GM21529 (cell line): Measurements from ENCODE around the gene CHRND.

Source experiments
- ATAC-seq: cut with Tn5 transposase; IDR thresholded peaks from one replicate; pipeline ENCODE4 v1.9.1; 2021; ENCODE audit not compliant: unreplicated experiment

The CHRND gene

DNA sequence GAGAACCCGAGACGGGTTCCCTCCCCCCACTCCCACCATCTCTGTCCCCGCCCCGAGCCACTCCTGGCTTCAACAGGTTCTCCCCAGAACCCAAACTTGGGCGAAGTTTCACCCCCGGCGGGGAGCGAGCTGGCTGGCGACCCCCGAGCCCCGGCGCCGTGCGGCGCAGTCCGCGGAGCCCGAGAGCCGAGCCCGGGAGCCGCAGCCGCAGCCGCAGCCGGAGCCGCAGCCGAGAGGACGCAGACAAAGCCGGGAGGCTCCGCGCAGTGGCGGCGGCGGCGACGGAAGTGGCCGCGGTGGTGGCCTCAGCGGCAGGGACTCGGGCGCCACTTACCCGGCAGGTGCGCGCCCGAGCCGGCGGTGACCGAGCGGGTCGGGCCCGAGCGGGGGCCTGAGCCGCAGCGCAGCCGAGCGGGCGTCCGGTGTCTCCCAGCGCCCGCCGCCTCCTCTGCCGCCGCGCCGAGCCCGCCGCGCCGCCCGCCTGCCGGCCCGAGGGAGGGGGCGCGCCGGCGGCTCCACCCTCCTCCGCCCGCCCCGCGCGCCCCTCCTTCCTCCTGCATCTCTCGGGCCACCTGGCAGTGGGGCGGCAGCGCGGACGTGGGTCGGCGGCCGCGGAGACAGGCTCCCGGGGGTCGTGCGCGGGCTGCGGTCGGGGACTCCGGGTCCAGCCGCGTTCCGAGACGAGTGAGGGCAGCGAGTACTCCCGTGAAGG is 38.4 kb upstream of the CHRND start, which contains the start of gene ECEL1:
Gene ECEL1 (minus strand): TSS at position 450 of the 712 bp plus-strand sequence. CDS start 1,181 bp downstream, outside the sequence.
- ATAC-seq = no peak

DNA sequence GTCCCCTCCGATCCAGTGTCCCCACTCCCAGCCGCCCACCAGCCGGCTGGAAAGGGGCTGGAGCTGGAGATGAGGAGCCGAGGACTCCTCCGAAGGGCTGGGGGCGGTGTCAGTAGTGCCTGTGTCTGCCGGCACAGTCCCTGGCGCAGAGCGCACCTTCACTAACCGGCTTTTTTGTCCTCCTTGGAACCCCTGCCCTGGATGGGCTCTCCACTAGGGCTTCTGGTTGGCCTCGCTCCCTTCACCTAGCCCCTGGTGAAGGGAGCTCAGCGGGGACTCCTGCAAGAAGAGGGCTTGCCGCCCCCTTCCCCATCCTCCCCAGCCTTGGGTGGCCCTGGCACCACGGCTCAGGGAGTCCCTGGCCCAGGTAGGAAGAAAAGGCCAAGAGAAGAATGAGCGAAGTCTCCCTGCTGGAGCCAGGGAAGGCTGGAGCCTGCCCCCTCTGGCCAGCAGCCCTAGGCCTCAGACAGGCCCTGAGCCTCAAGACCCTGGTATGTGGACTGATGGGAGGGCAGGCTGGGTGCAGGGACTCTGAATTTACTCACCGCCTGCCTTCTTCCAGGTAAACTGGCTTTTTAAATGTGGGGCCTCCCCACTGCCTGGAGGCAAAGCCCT is 37.8 kb upstream of the CHRND start:
- no peak for ATAC-seq

DNA sequence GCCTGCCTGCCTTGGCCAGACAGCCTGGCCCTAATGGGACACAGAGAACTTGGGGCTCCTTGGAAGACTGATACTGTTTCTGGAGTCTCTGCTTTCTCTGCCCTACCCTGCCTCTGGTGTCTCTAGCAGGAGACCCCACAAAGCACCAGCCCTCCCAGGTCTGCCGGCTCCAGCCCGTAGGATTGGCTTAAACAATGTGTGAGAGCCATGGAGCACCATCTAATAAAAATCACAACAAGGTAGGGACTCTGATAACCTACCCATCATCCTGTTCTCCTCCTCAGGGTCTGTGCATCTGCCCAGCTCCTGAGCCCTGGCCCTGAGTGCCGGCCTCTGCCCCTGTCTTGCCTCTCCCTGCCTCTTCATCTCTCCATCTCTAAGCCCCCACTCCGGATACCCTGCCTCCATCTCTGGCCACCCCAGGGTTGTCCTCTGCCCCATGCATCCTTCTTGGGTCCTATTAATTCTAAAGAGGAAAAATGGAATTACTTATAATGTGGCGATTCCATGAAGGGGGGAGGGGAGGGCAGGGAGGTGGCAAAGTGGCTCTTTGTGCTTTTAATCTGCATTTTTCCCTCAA is 37.1 kb upstream of the CHRND start:
- no peak for ATAC-seq

DNA sequence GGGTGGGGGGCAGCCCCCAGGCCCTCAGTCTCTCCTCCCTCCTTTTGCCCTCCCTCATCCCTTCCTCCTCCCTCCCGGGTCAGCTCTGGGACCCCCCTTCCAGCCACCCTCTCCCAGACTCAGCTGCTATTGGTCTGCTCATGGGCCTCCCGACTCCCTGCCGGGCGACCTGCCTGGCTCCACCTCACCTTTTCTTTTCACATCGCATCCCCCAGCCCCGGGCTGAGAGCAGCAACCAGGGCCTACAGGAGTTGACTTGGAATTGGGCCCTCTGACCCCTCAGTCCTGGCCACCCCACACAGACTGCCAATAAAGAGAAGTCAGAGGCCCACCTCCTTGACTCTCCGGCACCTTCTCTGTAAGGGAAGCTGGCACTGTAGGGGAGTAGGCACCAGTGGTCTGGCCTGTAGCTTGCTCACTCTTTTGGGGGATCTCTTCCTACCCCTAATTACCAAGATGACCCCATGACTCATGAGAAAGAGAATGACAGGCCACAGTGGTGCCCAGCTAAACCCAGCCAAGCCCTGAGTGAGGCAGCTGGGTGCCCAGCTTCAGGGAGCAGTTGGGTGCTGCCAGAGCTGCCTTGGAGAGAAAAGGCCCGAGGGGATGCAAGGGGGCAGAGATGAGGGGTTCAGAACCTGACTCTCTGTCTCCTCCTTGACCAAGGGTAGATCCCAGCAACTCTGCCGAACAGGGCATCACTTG is 36.3 kb upstream of the CHRND start:
- no peak for ATAC-seq

DNA sequence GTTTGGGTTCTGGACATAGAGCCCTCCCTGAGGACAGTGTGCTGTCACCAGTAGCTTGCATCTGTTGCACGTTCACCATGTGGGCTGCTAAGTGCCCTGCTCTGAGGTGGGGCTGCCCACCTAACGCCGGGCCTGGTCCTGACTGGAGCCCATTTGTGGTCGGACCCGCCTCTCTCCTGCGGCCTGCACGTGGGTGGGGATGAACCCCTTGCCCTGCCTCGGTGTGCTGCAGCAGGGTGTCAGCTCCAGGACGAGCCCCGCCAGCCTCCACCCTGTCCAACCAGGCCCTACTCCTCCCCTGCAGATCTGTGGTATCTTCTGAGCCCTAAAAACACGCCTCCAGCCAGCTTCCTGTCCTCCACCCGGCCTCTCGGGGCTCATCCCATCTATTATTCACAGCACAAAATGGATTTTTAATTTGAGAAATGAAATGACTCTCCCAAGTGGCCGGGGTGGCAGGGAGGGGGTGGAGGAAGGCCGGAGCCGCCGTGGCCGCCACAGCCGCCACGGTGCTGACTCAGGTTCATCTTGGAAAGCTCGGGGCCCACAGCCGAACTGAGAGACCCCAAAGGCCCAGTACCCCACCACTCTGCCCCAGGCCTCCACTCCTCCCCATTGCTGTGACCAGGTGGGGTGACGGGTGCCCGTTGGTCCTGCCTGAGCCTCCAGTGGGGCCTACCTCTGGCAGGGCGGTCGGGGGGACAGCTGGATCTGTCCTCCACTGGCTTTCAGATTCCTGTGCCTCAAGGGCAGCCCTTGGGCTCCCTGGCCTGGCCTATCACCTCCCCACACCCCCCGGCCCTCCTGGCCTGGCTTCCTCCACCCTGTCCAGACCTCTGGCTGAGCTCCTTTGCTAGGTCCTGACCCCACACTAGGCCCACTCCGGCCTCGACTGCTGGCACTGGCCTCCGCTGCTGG is 35.5 kb upstream of the CHRND start:
- no peak for ATAC-seq

DNA sequence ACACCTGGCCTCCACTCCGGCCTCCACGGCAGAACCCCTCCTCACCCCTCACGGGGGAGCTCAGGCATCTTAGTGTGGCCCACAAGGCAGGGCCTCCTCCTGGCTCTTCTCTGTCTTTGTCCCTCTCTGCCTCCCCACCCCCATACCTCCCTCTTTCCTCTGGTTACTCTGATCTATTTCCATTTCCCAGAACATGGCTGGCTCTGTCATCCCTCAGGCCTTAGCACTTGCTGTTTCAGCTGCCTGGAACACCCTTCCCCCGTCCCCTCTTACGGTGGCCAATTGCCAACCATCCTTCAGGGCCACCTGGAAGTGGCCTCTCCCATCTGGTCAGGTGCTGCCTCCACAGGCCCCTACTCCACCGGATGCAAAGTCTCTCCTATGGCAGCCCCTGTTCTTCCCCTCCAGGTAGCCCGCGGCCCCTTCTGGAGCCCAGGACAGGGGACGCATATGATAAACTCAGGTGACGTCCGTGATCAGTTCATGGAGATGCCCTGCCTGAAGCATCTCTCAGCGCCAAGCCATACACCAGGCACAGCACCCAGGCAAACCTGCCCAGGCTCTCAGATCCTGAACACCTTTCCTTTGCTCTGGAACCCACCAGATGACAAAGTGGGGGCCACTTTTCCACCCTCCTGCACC is 34.7 kb upstream of the CHRND start:
- ATAC-seq = no peak

DNA sequence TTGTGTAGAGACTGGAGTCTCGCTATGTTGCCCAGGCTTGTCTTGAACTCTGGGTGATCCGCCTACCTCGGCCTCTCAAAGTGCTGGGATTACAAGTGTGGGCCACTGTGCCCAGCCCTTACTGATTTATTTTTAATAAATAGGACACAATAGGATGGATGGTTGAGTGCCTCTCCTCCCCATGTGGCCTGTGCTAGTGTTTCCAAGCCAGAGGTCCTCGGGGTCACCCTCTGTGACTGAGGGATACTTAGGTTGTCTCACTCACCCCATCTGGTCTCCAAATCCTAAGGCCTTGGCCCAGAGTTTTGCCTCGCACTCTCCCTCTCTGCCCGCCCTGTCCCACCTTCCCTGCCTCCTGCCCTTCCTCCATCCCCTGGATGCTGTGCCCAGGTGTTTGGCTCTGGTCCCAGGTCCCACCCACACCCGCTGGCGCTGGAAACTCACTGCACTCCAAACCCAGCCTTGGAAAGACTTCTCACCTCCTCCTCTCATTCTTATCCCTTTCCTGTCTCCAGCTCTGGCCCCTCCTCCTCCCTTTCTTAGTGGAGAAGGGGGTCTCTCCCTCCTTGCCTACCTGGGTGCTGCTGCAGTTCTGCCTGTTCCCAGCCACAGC is 33.6 kb upstream of the CHRND start:
- ATAC-seq = no peak

DNA sequence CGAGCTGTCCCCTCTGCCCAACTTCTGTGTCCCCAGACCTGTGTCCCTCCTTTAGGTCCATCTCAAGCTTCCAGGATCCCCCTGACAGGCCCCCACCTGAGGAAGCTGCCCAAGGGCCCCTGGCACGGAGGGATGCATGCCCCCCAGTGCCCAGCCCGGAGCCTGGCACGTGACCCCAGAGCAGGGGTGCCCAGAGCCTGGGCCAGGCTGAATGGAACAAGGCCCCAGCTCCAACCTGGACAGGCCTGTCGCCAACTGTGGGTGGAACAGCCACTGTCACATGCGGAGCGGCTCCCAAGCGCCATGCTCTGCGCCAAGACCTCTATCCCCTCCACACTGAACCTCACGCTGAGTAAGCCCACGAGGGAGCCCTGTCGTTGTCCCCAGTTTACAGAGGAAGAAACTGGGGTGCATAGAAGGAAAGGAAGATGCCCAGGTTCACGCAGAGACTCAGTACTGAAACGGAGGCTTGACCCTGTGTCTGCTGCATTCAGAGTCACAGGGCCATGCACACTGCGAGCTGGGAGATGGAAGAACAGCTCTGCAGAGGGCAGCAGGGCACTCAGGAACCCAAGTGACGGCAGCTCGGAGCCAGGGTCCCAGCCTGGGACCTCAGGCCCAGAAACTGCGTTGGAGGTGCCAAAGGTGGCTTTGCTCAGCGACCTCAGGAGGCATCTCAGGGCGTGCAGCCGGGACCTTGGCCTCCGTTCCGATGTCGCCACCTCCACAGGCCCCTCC is 32.8 kb upstream of the CHRND start:
- ATAC-seq = no peak

DNA sequence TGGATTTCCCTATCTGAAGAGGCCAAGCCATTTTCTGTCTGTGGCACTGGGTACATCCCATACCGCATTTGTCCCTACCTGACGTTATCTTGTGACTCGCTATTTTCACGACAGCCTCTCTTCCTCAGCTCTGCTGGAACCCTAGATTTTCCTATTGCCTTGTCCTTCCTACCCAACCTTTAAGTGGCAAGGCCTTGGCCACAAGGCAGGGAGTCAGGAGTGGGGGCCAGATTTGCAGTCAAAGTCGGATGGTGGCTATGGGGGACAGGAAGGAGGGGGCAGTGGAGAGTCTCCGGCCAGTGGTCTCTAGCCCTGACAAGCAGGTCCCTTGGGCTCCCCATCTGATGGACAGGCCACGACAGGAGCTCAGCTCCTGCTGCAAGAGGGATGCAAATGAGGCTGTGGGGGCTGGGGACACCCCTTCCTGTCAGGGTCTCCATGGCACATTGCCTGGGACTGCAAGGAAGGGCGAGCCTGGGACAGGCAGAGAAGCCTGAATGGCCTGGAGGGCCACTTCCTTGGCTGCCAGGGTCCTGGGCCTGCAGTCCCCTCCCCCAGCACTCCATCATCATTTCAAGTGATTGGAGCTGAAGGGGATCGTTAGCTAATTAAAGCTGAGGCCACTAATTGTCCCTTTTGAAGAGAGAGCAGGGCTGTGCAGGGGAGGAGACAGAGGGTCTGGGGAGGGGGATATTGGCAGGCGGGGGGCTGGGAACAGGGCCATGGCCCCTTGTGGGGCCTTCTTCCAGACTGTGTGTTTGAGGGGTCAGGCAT is 32.1 kb upstream of the CHRND start:
- ATAC-seq = no peak

DNA sequence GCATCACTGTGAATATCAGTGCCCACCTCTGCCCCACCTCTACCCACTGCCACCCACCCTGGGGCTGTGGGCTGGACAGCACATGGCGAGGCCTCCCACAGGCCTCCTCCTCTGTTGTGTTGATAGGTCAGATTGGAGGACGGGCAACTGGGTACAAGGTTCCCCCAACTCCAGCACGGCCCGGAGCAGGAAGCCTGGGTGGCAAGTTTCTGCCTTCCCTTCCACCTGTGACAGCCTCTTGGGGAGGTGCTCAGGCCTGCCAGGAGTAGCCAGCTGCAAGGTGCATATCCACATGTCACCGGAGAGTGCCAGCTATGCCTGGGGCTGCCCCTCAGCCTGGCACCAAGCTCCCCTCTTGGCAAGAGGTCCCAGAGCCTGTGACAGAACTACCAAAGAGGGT is 31.4 kb upstream of the CHRND start:
- ATAC-seq = no peak

DNA sequence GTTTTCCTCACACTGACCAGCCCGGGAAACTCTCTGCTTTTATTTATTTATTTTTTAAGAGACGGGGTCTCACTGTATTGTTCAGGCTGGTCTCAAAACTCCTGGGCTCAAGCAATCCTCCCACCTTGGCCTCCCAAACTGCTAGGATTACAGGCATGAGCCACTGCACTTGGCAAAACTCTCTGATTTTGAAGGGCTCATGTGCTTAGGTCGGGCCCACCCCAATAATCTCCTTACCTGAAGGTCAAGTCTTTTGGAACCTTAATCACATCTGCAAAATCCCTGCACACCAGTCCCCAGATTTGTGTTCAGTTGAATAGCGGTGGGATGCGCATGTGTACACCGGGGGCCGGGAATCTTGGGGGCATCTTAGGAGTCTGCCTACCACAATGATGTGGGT is 30.7 kb upstream of the CHRND start:
- no peak for ATAC-seq

DNA sequence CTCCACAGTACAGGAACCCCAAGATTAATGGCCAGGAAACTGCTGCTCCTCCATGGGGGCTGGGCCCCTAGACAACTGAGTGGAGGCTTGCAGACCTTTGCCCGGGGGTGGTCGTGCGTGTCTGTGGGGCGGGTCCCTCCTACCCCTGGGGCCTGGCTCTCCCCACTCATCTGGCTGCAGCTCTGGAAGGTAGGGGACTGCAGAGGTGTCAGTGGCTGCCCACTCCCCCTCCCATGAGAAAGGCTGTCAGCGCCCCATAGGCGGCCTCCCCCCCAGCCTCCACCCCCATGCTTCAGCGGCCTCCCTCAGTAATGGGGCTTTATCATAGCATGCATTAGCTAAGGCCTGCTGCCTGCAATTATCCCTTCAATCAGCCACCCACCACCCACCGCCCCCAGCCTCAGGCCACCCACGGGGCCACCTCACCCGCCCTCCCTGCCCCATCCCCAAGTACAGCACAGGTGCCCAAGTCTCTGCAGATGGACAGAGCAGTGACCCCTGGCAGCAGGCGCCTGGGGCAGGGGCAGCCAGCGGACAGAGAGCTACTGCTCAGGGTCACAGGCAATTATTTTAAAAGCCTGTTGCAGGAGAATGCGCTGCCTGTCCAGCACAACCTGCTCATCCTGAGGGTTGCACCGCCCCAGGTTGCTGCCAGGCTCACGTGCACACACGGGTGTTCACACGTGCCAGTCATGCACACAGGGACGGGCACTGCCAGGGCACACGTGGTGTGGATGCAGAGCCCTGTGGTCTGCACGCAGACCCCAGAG is 29.3 kb upstream of the CHRND start:
- no peak for ATAC-seq

DNA sequence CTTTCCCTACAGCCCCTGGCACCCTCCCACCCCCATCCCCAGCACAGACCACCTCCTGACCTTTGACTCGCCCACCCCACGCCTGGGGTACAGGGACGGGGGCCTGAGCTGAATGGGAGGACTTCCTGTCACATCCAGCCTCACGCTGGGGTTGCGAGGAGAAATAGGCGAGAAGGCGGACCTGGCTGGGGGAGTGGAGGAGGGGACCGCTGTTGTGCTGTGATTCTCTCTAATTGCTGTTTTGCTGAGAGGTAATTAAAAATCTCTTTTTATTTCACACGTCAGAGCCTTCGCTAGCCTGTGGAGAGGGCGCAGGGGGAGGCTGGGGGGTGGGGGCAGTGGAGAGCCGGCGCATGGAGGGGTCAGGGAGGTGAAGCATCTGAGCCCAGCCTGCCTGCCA is 28.6 kb upstream of the CHRND start:
- ATAC-seq = no peak

DNA sequence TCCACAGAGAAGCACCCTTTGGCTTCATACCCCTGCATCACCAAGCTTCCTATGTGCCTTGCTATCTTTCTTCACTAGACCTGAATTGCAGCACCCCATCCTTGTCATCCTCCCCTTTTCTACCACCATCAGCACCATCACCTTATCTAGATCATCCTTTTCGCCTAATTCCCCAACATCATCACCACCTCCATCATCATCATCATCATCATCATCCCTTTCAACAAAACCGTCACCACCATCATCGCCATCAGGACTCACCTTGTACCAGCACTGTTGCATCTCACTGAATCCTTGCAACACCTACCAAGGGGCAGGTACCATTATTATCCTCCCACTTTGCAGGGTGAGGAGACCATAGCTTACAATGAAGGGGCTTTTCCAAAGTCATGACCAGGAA is 27.5 kb upstream of the CHRND start:
- ATAC-seq = no peak

DNA sequence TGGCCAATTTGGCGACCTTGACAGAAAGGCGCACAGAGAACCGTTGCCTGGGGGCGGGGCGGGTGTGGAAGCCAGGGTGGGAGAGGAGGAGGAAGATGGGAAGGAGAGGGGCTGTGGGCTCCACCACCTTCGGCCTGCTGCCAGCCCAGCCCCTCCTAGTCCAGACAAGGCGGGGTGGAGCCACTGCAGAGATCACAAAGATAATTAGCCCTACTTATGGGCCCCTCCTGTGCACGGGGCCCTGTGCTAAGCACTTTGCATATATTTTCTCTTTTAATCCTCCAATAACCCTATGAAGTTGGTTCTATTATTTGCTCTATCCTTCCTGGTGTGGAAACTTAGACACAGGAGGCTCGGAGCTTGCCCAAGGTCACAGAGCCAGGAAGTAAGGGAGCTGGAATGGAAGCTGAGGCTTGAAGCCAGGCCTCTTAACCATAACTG is 24.6 kb upstream of the CHRND start:
- ATAC-seq = no peak

DNA sequence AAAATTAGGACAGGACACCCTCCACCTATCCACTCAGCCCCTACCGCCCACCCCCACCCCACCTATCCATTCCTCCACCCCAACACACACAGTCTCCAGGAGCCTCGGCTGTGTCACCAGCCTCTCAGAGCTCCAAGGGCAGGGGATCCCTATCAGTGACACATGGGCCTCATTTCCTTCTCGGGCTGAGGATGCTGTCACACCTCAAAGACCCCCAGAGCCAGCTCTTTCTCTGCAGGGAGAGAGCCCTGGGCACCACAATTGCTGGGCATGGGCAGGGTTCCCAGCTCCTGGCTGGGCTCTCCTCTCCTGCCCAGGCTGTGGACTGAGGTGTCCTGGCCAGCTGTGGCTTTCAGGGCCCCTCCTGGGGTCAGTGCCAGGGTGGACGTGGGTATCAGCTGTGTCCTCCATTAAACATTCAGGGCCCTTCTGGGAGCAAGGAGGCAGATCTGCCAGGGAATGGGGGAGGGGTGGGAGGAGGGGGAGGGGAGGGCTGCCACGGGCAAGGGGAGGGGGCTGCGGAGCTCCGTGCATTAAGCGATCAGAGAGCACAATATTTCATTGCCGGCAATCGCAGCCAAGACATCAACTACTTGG is 24.1 kb upstream of the CHRND start:
- ATAC-seq = no peak

DNA sequence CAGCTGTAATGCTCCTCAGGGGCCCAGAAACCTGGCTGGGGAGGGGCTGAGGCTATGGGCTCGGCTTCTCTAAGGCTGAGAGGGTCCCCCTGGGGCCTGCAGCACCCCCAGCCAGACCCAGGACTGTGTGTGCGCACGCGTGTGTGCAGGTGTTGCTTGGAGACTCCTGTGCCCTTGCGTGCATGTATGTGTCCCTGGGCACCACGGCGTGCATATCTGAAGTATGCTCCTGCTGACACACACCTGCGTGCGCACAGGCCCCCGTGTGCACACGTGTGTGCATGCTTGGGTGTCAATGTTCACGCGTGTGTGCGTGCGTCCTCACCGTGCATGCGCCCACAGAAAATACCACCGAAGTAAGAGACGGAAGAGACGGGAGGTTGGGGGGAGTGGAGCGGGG is 23.4 kb upstream of the CHRND start:
- no peak for ATAC-seq
